GM03348 (cell line): ENCODE results near the gene CEP192.
"Not testable (repeated sequence)": the region's sequence is repeated elsewhere in the genome, so short reads cannot be mapped to it uniquely, and the experiment has no call there.

Experiments
- DNase-seq: peaks from one replicate; pipeline ENCODE4 v3.0.0; 2012; ENCODE audit warnings: low spot score

CEP192 gene

GRCh38 chr18:12993439-12993838, 2.3 kb downstream of the CEP192 start:
- DNase-seq, result no peak

- DNase-seq, result no peak
Observed at GRCh38 chr18:12995424-12995823, 4.3 kb downstream of the CEP192 start.

GRCh38 chr18:12995952-12996477, 4.9 kb downstream of the CEP192 start:
- no peak for DNase-seq

- DNase-seq, result no peak
Observed at GRCh38 chr18:12996661-12997292, 5.6 kb downstream of the CEP192 start.

- DNase-seq, result not testable (repeated sequence)
Observed at GRCh38 chr18:12997330-12997729, 6.2 kb downstream of the CEP192 start.

GRCh38 chr18:12998332-12999060, 7.3 kb downstream of the CEP192 start:
- no peak for DNase-seq

GRCh38 chr18:13003466-13003896, 12.3 kb downstream of the CEP192 start:
- peak; percentile 64 for DNase-seq

- no peak for DNase-seq
Observed at GRCh38 chr18:13004396-13004795, 13.2 kb downstream of the CEP192 start.

- no peak for DNase-seq
Observed at GRCh38 chr18:13005289-13005688, 14.1 kb downstream of the CEP192 start.

- DNase-seq, result no peak
Observed at GRCh38 chr18:13006531-13007247, 15.5 kb downstream of the CEP192 start.

- DNase-seq, result no peak
Observed at GRCh38 chr18:13007248-13007560, 16.0 kb downstream of the CEP192 start.

GRCh38 chr18:13011719-13012118, 20.6 kb downstream of the CEP192 start:
- no peak for DNase-seq

GRCh38 chr18:13014232-13014631, 23.1 kb downstream of the CEP192 start:
- no peak for DNase-seq

- DNase-seq, result no peak
Observed at GRCh38 chr18:13014818-13015217, 23.7 kb downstream of the CEP192 start.

GRCh38 chr18:13017247-13017875, 26.2 kb downstream of the CEP192 start:
- no peak for DNase-seq

GRCh38 chr18:13018374-13018773, 27.2 kb downstream of the CEP192 start:
- DNase-seq, result no peak

GRCh38 chr18:13019301-13019700, 28.1 kb downstream of the CEP192 start:
- DNase-seq, result no peak

- DNase-seq, result no peak
Observed at GRCh38 chr18:13022644-13023043, 31.5 kb downstream of the CEP192 start.

- DNase-seq, result no peak
Observed at GRCh38 chr18:13025233-13025632, 34.1 kb downstream of the CEP192 start.

- no peak for DNase-seq
Observed at GRCh38 chr18:13026583-13027270, 35.6 kb downstream of the CEP192 start.

GRCh38 chr18:13028869-13029268, 37.7 kb downstream of the CEP192 start:
- no peak for DNase-seq

GRCh38 chr18:13032173-13032572, 41.0 kb downstream of the CEP192 start:
- no peak for DNase-seq
